PC-9 (cell line): ENCODE measurements around the gene MTCH2. TPM values are rescaled to one million over a fixed set of nuclear protein-coding genes. Genes with fewer than 3 reads are reported as not detected.

Experiments used
- BruUV-seq: library from RNA; stranded (reverse); fragments of 400-500 nt; replicated peaks from 2 replicates; lab custom pipeline; 2021; lab: Mats Ljungman, UMichigan
- CTCF ChIA-PET: fragments of 300-600 bp; sonication (Branson Sonifier 250); formaldehyde crosslinking; loops from one replicate; lab custom pipeline; 2022; ENCODE audit warnings: antibody characterized with exemption; lab: Charles Lee
- POLR2A ChIA-PET: fragments of 300-600 bp; sonication (Branson Sonifier 250); formaldehyde crosslinking; loops from one replicate; lab custom pipeline; 2022; ENCODE audit warnings: antibody characterized with exemption; ENCODE audit not compliant: unreplicated experiment; lab: Charles Lee
- DNase-seq, 2 experiments: peaks; one replicate each; pipeline versions ENCODE4 v3.0.0 to v3.0.0-alpha.2; 2015 to 2022; ENCODE audit warnings: mixed read lengths in 1 of 2
- H2AFZ ChIP-seq: fragments of 200-600 bp; sonication (generic); 2 replicates; pipeline ENCODE4 v1.8.1; 2017; ENCODE audit warnings: antibody characterized with exemption
- H3F3A ChIP-seq: fragments of 200-600 bp; sonication (generic); 2 replicates; pipeline ENCODE4 v1.8.1; 2017; ENCODE audit warnings: antibody characterized with exemption, mild to moderate bottlenecking, low read depth; ENCODE audit not compliant: insufficient read depth
- H3K27ac ChIP-seq: fragments of 200-600 bp; sonication (generic); 2 replicates; pipeline ENCODE4 v1.6.1; 2016; ENCODE audit warnings: mixed run types
- H3K27me3 ChIP-seq: fragments of 200-600 bp; sonication (generic); 2 replicates; pipeline ENCODE4 v1.6.1; 2016; ENCODE audit warnings: low read depth, mixed run types; ENCODE audit not compliant: insufficient read depth
- H3K36me3 ChIP-seq: fragments of 200-600 bp; sonication (generic); 2 replicates; pipeline ENCODE4 v1.6.1; 2016; ENCODE audit warnings: low read depth, mixed run types
- H3K4me1 ChIP-seq: fragments of 200-600 bp; sonication (generic); replicated peaks from 2 replicates; pipeline ENCODE4 v1.6.1; 2016; ENCODE audit warnings: mixed run types; ENCODE audit not compliant: insufficient read depth
- H3K4me2 ChIP-seq: fragments of 200-600 bp; sonication (generic); 2 replicates; pipeline ENCODE4 v1.6.1; 2017; ENCODE audit warnings: mixed run types
- H3K4me3 ChIP-seq: fragments of 200-600 bp; sonication (generic); 2 replicates; pipeline ENCODE4 v1.6.1; 2016; ENCODE audit warnings: mixed run types
- H3K79me2 ChIP-seq: fragments of 200-600 bp; sonication (generic); 2 replicates; pipeline ENCODE4 v1.6.1; 2017; ENCODE audit warnings: low read depth, mixed run types
- H3K9me2 ChIP-seq: fragments of 200-600 bp; sonication (generic); 2 replicates; pipeline ENCODE4 v1.8.1; 2017; ENCODE audit warnings: mild to moderate bottlenecking; ENCODE audit not compliant: insufficient read depth
- H3K9me3 ChIP-seq: fragments of 200-600 bp; sonication (generic); 2 replicates; pipeline ENCODE4 v1.8.1; 2016; ENCODE audit warnings: low read depth; ENCODE audit not compliant: insufficient read depth
- H4K20me1 ChIP-seq: fragments of 200-600 bp; sonication (generic); 2 replicates; pipeline ENCODE4 v1.8.1; 2017; ENCODE audit not compliant: insufficient read depth
- EZH2 ChIP-seq: fragments of 200-600 bp; sonication (generic); IDR thresholded peaks from 2 replicates; pipeline ENCODE4 v1.8.0; 2017; ENCODE audit warnings: antibody characterized with exemption, low read depth
- intact Hi-C: fragments of 100-400 bp; cut with micrococcal nuclease; formaldehyde crosslinking; loops from one replicate; pipeline ENCODE4 v1.10.0; 2022; ENCODE audit not compliant: unreplicated experiment
- total RNA-seq: library from RNA; stranded (reverse); gene quantifications from 2 replicates; pipeline ENCODE4 v1.2.3, GENCODE V29; 2021
- TF ChIP-seq, protein P1 (sequence below): fragments of 200-600 bp; sonication (generic); conservative IDR thresholded peaks from 2 replicates; pipeline ENCODE4 v1.6.1; 2017; ENCODE audit warnings: mixed run types, antibody characterized with exemption, mild to moderate bottlenecking, moderate library complexity

The MTCH2 gene
- total RNA-seq, 1 experiment from 2014 or later: 147 TPM

DNA sequence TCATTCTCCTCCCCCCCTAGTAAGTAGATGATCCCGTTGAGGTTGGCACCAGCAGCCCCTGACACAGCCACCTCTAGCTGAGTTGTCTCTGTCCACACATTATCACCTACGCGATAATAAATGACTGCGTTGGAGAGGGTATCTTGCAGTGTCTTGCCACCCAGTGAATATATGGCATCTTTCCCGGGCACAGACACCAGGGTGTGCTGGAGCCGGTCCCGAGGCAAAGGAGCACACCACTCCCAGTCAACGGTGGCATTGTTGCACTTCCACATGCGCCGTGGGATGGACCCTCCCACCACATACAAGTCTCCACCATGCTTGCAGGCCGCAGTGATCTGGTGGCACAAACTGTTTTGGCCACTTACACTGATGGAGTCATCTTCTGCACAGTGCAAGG, 69.0 kb downstream of the MTCH2 start:
- peaks cover 5% of the 10 kb centered on the region for H3K4me1 ChIP-seq
- POLR2A ChIA-PET: interaction anchor here (0.6 kb wide), 2 partner anchors 60 to 87 kb away, joined by 5 to 8 read pairs; no protein-coding TSS in a partner anchor
- peaks cover 27% of the 10 kb centered on the region for H3K36me3 ChIP-seq
- intact Hi-C loops: no loop called here
- H3K9me3 ChIP-seq: no peaks in the 10 kb centered on the region
- peaks cover 32% of the 10 kb centered on the region for H3K79me2 ChIP-seq
- H3K9me2 ChIP-seq: no peaks in the 10 kb centered on the region
- no peak for TF ChIP-seq EZH2
- TF ChIP-seq, protein P1, sequence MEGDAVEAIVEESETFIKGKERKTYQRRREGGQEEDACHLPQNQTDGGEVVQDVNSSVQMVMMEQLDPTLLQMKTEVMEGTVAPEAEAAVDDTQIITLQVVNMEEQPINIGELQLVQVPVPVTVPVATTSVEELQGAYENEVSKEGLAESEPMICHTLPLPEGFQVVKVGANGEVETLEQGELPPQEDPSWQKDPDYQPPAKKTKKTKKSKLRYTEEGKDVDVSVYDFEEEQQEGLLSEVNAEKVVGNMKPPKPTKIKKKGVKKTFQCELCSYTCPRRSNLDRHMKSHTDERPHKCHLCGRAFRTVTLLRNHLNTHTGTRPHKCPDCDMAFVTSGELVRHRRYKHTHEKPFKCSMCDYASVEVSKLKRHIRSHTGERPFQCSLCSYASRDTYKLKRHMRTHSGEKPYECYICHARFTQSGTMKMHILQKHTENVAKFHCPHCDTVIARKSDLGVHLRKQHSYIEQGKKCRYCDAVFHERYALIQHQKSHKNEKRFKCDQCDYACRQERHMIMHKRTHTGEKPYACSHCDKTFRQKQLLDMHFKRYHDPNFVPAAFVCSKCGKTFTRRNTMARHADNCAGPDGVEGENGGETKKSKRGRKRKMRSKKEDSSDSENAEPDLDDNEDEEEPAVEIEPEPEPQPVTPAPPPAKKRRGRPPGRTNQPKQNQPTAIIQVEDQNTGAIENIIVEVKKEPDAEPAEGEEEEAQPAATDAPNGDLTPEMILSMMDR: no peak
- peaks cover 4% of the 10 kb centered on the region; the same call in 1 of the 2 replicates for H4K20me1 ChIP-seq
- no peak overlapping the region for H3K27ac ChIP-seq
- CTCF ChIA-PET: no interaction called here
- H3K4me2 ChIP-seq: no peak overlapping the region
- no peak for DNase-seq
- BruUV-seq: no TSS peak
- no peak overlapping the region for H2AFZ ChIP-seq
- H3F3A ChIP-seq: peaks cover 23% of the 10 kb centered on the region; the same call in 1 of the 2 replicates
- H3K4me3 ChIP-seq: no peak overlapping the region
- no peaks in the 10 kb centered on the region for H3K27me3 ChIP-seq

DNA sequence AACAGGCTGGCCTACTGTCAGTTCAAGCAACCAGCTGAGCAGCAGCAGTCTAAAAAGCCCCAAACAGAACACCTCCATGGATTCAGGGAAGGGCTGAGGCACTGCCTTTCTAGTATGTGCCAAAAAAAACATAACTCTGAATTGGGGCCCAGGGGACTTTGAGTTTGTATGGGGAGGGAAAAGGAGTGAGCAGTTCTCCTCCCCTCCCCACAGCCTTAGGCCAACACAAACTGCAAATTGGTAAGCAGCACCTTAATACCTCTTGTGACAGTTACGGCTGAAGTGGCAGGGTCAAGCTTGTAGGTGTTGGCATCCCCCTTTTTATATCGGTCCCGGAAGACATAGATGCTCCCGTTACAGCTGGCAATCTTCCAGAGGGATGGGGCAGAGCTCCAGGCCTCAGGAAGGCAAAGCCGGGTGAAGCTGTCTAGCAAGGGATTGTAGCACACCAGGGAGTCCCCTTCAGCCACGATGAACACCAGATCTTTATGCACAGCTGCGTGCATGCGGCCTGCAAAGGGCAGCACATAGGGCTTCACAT, 69.6 kb downstream of the MTCH2 start:
- BruUV-seq: no TSS peak
- Histone ChIP-seq H2AFZ (no peak overlapping the region), H3K36me3 (peaks cover 27% of the 10 kb centered on the region), H3K9me2 (no peaks in the 10 kb centered on the region), H3K4me3 (no peak overlapping the region), H3K4me2 (no peak overlapping the region), H3K4me1 (0 out of 2 replicates have a peak, but pooled peaks cover under 1% of the 10 kb centered on the region), H3K27ac (no peak overlapping the region), H3K9me3 (no peaks in the 10 kb centered on the region), H3K27me3 (no peaks in the 10 kb centered on the region), H4K20me1 (peaks cover 4% of the 10 kb centered on the region; the same call in 1 of the 2 replicates), H3F3A (peaks cover 19% of the 10 kb centered on the region; the same call in 1 of the 2 replicates), H3K79me2 (peaks cover 32% of the 10 kb centered on the region)
- no peak for TF ChIP-seq EZH2
- TF ChIP-seq, protein P1: no peak
- ChIA-PET CTCF (no interaction called here), POLR2A (interaction anchor here (0.5 to 0.6 kb wide), 2 partner anchors 32 to 88 kb away, joined by 5 to 8 read pairs; no protein-coding TSS in a partner anchor)
- intact Hi-C loops: no loop called here
- no peak for DNase-seq

DNA sequence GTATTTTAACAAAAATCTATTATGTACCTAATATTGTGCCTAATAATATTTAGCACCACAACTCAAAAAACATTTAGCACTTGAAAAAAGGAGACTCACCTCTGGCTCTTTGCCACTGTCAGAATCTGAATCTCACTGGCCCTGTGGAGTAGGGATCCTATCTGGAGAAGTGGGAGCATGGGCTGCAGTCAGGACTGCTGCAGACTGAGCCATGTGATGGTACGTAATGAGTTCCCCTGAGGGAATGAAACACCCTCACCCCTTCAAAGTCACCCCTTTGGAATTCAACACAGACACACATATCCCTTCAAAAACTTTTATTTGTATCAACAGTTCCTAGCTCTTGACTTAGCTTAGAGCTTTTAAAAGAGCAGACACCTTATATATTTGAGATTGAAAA, 70.5 kb downstream of the MTCH2 start:
- H3K4me1 ChIP-seq: peaks cover 4% of the 10 kb centered on the region
- no peak overlapping the region for H3K4me2 ChIP-seq
- H3K36me3 ChIP-seq: peaks cover 27% of the 10 kb centered on the region
- H3K79me2 ChIP-seq: peaks cover 33% of the 10 kb centered on the region
- ChIA-PET POLR2A (no interaction called here), CTCF (no interaction called here)
- peaks cover 10% of the 10 kb centered on the region; the same call in 1 of the 2 replicates for H3F3A ChIP-seq
- TF ChIP-seq, protein P1: no peak
- no peak overlapping the region for H3K4me3 ChIP-seq
- no peaks in the 10 kb centered on the region for H3K9me3 ChIP-seq
- intact Hi-C loops: no loop called here
- H3K27ac ChIP-seq: no peak overlapping the region
- H3K27me3 ChIP-seq: no peaks in the 10 kb centered on the region
- no peaks in the 10 kb centered on the region for H3K9me2 ChIP-seq
- H2AFZ ChIP-seq: no peak overlapping the region
- DNase-seq: no peak
- peaks cover 7% of the 10 kb centered on the region; the same call in 1 of the 2 replicates for H4K20me1 ChIP-seq
- no TSS peak for BruUV-seq
